Measurements from ENCODE around the gene CCDC159.

- TF ChIP-seq, protein P1, sequence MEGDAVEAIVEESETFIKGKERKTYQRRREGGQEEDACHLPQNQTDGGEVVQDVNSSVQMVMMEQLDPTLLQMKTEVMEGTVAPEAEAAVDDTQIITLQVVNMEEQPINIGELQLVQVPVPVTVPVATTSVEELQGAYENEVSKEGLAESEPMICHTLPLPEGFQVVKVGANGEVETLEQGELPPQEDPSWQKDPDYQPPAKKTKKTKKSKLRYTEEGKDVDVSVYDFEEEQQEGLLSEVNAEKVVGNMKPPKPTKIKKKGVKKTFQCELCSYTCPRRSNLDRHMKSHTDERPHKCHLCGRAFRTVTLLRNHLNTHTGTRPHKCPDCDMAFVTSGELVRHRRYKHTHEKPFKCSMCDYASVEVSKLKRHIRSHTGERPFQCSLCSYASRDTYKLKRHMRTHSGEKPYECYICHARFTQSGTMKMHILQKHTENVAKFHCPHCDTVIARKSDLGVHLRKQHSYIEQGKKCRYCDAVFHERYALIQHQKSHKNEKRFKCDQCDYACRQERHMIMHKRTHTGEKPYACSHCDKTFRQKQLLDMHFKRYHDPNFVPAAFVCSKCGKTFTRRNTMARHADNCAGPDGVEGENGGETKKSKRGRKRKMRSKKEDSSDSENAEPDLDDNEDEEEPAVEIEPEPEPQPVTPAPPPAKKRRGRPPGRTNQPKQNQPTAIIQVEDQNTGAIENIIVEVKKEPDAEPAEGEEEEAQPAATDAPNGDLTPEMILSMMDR (optimal IDR thresholded peaks at IDR 0.05 in 1 of 3, IDR thresholded peaks at IDR 0.05 in 1 of 3, conservative IDR thresholded peaks at IDR 0.05 in 1 of 3; ENCODE audit: extremely low read depth in 1 of 3, insufficient read depth in 2 of 3, low read length in 3 of 3), result no peak
- no peak for TF ChIP-seq EZH2 (IDR thresholded peaks at IDR 0.05; ENCODE audit: low read length)
These were observed 2.9 kb downstream of the CCDC159 start for GRCh38 chr19:11349171-11349570.

All from keratinocyte (primary cell).